HEK293 (cell line): ENCODE measurements around the gene LLCFC1.

Experiments
- CTCF ChIA-PET: fragments of 350-600 bp; formaldehyde crosslinking; extraction: SDS; loops from one replicate; lab custom pipeline; 2021; ENCODE audit warnings: antibody characterized with exemption; lab: Yijun Ruan, JAX
- POLR2A ChIA-PET: fragments of 300-600 bp; formaldehyde crosslinking; extraction: SDS; loops from one replicate; lab custom pipeline; 2020; ENCODE audit warnings: antibody characterized with exemption, inconsistent platforms; lab: Yijun Ruan, JAX
- H3K27ac ChIP-seq: fragments of 200-500 bp; sonication (Bioruptor generic); 2 replicates; pipeline ENCODE4 v1.5.1; 2014; ENCODE audit warnings: low read depth, low read length, control low read depth, inconsistent platforms; ENCODE audit errors: extremely low read depth
- H3K36me3 ChIP-seq, 2 experiments: fragments of 200-500 bp in 1 of 2; sonication (Bioruptor generic) in 1 of 2; 1 replicate in 1 of 2; 2 replicates in 1 of 2; pipeline ENCODE4 v1.5.1; 2014 to 2017; ENCODE audit warnings: inconsistent platforms in 2 of 2, low read length in 2 of 2; ENCODE audit not compliant: control insufficient read depth in 2 of 2, insufficient read depth in 1 of 2
- H3K4me1 ChIP-seq: fragments of 200-500 bp; sonication (Bioruptor generic); 2 replicates; pipeline ENCODE4 v1.5.1; 2014; ENCODE audit warnings: mild to moderate bottlenecking, low read length, inconsistent platforms; ENCODE audit not compliant: control insufficient read depth, insufficient read depth
- H3K4me3 ChIP-seq: 2 replicates; pipeline ENCODE4 v1.5.1; 2011; ENCODE audit warnings: low read depth, mild to moderate bottlenecking, control low read depth, low read length, moderate library complexity
- H3K9me3 ChIP-seq: fragments of 200-500 bp; sonication (Bioruptor generic); 2 replicates; pipeline ENCODE4 v1.5.1; 2014; ENCODE audit warnings: low read depth, low read length, inconsistent platforms; ENCODE audit not compliant: control insufficient read depth, insufficient read depth
- HOXA7 ChIP-seq: sonication (generic); formaldehyde crosslinking; IDR thresholded peaks from 2 replicates; pipeline ENCODE4 v1.8.1; 2022; ENCODE audit warnings: missing genetic modification reagents, borderline replicate concordance
- HOXC10 ChIP-seq: sonication (generic); formaldehyde crosslinking; IDR thresholded peaks from 2 replicates; pipeline ENCODE4 v1.8.1; 2023; ENCODE audit warnings: mild to moderate bottlenecking, missing genetic modification reagents
- ZFP69B ChIP-seq: fragments of 450-650 bp; formaldehyde crosslinking; IDR thresholded peaks from 2 replicates; pipeline ENCODE4 v1.5.1; 2016; ENCODE audit warnings: missing biosample characterization, missing genetic modification characterization
- ZNF114 ChIP-seq: fragments of 450-650 bp; formaldehyde crosslinking; IDR thresholded peaks from 2 replicates; pipeline ENCODE4 v1.5.0; 2017; ENCODE audit warnings: missing biosample characterization, missing genetic modification characterization
- ZNF138 ChIP-seq: fragments of 450-650 bp; formaldehyde crosslinking; IDR thresholded peaks from 2 replicates; pipeline ENCODE4 v1.5.1; 2016; ENCODE audit warnings: missing biosample characterization, missing genetic modification characterization, borderline replicate concordance
- ZNF19 ChIP-seq: fragments of 450-650 bp; formaldehyde crosslinking; IDR thresholded peaks from 2 replicates; pipeline ENCODE4; 2016; ENCODE audit warnings: missing biosample characterization, missing genetic modification characterization, low read depth
- ZNF211 ChIP-seq: fragments of 450-650 bp; formaldehyde crosslinking; IDR thresholded peaks from 2 replicates; pipeline ENCODE4 v1.5.1; 2016; ENCODE audit warnings: low read depth, missing biosample characterization, missing genetic modification characterization
- ZNF239 ChIP-seq: fragments of 450-650 bp; formaldehyde crosslinking; IDR thresholded peaks from 2 replicates; pipeline ENCODE4 v1.5.1; 2016; ENCODE audit warnings: missing biosample characterization, missing genetic modification characterization
- ZNF37A ChIP-seq: fragments of 450-650 bp; IDR thresholded peaks from 2 replicates; pipeline ENCODE4 v1.5.1; 2018; ENCODE audit warnings: missing biosample characterization, missing genetic modification characterization
- ZNF433 ChIP-seq: fragments of 450-650 bp; formaldehyde crosslinking; IDR thresholded peaks from 2 replicates; pipeline ENCODE4 v1.5.1; 2016; ENCODE audit warnings: missing biosample characterization, missing genetic modification characterization, low read depth
- ZNF501 ChIP-seq: fragments of 450-650 bp; formaldehyde crosslinking; IDR thresholded peaks from 2 replicates; pipeline ENCODE4 v1.5.1; 2016; ENCODE audit warnings: missing biosample characterization, missing genetic modification characterization
- ZNF548 ChIP-seq: fragments of 450-650 bp; formaldehyde crosslinking; IDR thresholded peaks from 2 replicates; pipeline ENCODE4 v1.5.1; 2016; ENCODE audit warnings: missing biosample characterization, missing genetic modification characterization
- ZNF596 ChIP-seq: fragments of 450-650 bp; IDR thresholded peaks from 2 replicates; pipeline ENCODE4 v1.5.0; 2018; ENCODE audit warnings: missing biosample characterization, mild to moderate bottlenecking, missing genetic modification characterization, moderate library complexity
- ZNF785 ChIP-seq: fragments of 450-650 bp; formaldehyde crosslinking; IDR thresholded peaks from 2 replicates; pipeline ENCODE4 v1.5.1; 2016; ENCODE audit warnings: missing biosample characterization, missing genetic modification characterization
- ZXDB ChIP-seq: fragments of 450-650 bp; formaldehyde crosslinking; IDR thresholded peaks from 2 replicates; pipeline ENCODE4 v1.5.1; 2016; ENCODE audit warnings: missing biosample characterization, missing genetic modification characterization
- TF ChIP-seq, protein P1 (sequence below): fragments of 450-650 bp; formaldehyde crosslinking; IDR thresholded peaks from 2 replicates; pipeline ENCODE4 v1.5.1; 2016; ENCODE audit warnings: missing biosample characterization, missing genetic modification characterization
- TF ChIP-seq, protein P2 (sequence below): fragments of 450-650 bp; formaldehyde crosslinking; IDR thresholded peaks from 2 replicates; pipeline ENCODE4 v1.5.1; 2017; ENCODE audit warnings: missing biosample characterization, missing genetic modification characterization
- TF ChIP-seq, protein P3 (sequence below): fragments of 450-650 bp; formaldehyde crosslinking; IDR thresholded peaks from 2 replicates; pipeline ENCODE4 v1.5.1; 2016; ENCODE audit warnings: missing biosample characterization, missing genetic modification characterization
- TF ChIP-seq, protein P4 (sequence below): fragments of 450-650 bp; formaldehyde crosslinking; IDR thresholded peaks from 2 replicates; pipeline ENCODE4 v1.5.1; 2016; ENCODE audit warnings: missing biosample characterization, missing genetic modification characterization, low read depth
- TF ChIP-seq, protein P5 (sequence below): fragments of 450-650 bp; formaldehyde crosslinking; conservative IDR thresholded peaks from 2 replicates; pipeline ENCODE4 v1.5.1; 2016; ENCODE audit warnings: low read depth, missing biosample characterization, missing genetic modification characterization

Gene LLCFC1

DNA sequence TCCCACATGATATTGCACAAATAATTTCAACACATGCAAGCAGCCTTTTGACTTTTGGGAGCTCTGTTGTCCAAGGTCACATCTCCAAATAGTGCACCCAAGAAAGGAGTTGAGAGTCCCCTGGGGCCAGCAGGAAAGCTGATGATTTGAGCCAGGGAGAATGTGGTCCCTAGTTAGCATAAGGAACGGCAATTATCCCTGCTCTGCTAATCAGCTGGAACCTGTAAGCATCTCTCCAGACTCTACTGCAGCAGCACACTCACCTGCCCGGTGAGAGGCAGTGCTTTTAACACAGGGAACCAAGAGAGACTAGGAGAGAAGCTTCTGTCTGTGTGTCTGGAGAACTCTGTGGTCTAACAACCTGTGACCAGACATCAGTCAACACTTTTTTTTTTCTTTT is 22.8 kb upstream of the LLCFC1 start:
- TF ChIP-seq ZNF433 (tag by site-specific recombination) (no peak), ZXDB (no peak), ZNF785 (tag by site-specific recombination) (no peak), ZNF501 (no peak), ZFP69B (no peak), ZNF19 (tag by site-specific recombination) (no peak), ZNF596 (tag by site-specific recombination) (no peak), ZNF138 (tag by site-specific recombination) (no peak), ZNF37A (tag by site-specific recombination) (no peak), HOXA7 (CRISPR knock-in tag) (no peak), ZNF239 (tag by site-specific recombination) (no peak), ZNF548 (no peak), HOXC10 (no peak), ZNF114 (tag by site-specific recombination) (no peak), ZNF211 (no peak)
- TF ChIP-seq, protein P1, sequence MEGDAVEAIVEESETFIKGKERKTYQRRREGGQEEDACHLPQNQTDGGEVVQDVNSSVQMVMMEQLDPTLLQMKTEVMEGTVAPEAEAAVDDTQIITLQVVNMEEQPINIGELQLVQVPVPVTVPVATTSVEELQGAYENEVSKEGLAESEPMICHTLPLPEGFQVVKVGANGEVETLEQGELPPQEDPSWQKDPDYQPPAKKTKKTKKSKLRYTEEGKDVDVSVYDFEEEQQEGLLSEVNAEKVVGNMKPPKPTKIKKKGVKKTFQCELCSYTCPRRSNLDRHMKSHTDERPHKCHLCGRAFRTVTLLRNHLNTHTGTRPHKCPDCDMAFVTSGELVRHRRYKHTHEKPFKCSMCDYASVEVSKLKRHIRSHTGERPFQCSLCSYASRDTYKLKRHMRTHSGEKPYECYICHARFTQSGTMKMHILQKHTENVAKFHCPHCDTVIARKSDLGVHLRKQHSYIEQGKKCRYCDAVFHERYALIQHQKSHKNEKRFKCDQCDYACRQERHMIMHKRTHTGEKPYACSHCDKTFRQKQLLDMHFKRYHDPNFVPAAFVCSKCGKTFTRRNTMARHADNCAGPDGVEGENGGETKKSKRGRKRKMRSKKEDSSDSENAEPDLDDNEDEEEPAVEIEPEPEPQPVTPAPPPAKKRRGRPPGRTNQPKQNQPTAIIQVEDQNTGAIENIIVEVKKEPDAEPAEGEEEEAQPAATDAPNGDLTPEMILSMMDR (tag by site-specific recombination) = no peak
- TF ChIP-seq, protein P2, sequence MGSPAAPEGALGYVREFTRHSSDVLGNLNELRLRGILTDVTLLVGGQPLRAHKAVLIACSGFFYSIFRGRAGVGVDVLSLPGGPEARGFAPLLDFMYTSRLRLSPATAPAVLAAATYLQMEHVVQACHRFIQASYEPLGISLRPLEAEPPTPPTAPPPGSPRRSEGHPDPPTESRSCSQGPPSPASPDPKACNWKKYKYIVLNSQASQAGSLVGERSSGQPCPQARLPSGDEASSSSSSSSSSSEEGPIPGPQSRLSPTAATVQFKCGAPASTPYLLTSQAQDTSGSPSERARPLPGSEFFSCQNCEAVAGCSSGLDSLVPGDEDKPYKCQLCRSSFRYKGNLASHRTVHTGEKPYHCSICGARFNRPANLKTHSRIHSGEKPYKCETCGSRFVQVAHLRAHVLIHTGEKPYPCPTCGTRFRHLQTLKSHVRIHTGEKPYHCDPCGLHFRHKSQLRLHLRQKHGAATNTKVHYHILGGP = no peak
- TF ChIP-seq, protein P3, sequence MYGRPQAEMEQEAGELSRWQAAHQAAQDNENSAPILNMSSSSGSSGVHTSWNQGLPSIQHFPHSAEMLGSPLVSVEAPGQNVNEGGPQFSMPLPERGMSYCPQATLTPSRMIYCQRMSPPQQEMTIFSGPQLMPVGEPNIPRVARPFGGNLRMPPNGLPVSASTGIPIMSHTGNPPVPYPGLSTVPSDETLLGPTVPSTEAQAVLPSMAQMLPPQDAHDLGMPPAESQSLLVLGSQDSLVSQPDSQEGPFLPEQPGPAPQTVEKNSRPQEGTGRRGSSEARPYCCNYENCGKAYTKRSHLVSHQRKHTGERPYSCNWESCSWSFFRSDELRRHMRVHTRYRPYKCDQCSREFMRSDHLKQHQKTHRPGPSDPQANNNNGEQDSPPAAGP (tag by site-specific recombination) = no peak
- TF ChIP-seq, protein P4, sequence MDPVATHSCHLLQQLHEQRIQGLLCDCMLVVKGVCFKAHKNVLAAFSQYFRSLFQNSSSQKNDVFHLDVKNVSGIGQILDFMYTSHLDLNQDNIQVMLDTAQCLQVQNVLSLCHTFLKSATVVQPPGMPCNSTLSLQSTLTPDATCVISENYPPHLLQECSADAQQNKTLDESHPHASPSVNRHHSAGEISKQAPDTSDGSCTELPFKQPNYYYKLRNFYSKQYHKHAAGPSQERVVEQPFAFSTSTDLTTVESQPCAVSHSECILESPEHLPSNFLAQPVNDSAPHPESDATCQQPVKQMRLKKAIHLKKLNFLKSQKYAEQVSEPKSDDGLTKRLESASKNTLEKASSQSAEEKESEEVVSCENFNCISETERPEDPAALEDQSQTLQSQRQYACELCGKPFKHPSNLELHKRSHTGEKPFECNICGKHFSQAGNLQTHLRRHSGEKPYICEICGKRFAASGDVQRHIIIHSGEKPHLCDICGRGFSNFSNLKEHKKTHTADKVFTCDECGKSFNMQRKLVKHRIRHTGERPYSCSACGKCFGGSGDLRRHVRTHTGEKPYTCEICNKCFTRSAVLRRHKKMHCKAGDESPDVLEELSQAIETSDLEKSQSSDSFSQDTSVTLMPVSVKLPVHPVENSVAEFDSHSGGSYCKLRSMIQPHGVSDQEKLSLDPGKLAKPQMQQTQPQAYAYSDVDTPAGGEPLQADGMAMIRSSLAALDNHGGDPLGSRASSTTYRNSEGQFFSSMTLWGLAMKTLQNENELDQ = no peak
- TF ChIP-seq, protein P5, sequence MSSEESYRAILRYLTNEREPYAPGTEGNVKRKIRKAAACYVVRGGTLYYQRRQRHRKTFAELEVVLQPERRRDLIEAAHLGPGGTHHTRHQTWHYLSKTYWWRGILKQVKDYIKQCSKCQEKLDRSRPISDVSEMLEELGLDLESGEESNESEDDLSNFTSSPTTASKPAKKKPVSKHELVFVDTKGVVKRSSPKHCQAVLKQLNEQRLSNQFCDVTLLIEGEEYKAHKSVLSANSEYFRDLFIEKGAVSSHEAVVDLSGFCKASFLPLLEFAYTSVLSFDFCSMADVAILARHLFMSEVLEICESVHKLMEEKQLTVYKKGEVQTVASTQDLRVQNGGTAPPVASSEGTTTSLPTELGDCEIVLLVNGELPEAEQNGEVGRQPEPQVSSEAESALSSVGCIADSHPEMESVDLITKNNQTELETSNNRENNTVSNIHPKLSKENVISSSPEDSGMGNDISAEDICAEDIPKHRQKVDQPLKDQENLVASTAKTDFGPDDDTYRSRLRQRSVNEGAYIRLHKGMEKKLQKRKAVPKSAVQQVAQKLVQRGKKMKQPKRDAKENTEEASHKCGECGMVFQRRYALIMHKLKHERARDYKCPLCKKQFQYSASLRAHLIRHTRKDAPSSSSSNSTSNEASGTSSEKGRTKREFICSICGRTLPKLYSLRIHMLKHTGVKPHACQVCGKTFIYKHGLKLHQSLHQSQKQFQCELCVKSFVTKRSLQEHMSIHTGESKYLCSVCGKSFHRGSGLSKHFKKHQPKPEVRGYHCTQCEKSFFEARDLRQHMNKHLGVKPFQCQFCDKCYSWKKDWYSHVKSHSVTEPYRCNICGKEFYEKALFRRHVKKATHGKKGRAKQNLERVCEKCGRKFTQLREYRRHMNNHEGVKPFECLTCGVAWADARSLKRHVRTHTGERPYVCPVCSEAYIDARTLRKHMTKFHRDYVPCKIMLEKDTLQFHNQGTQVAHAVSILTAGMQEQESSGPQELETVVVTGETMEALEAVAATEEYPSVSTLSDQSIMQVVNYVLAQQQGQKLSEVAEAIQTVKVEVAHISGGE = no peak
- ChIA-PET CTCF (interaction anchor here (0.7 to 2.3 kb wide), 5 partner anchors 9 to 298 kb away, joined by 3 to 14 read pairs (median 4); partner anchors contain the start of gene TRPV5), POLR2A (interaction anchor here (0.6 kb wide), 1 partner anchor 392 kb away, joined by 3 read pairs; no protein-coding TSS in a partner anchor)
- no peaks in the 10 kb centered on the region for H3K9me3 ChIP-seq
- no peaks in the 10 kb centered on the region for H3K36me3 ChIP-seq
- no peak overlapping the region for H3K27ac ChIP-seq
- no peaks in the 10 kb centered on the region for H3K4me1 ChIP-seq
- no peak overlapping the region for H3K4me3 ChIP-seq
